Suppressor macrophage (primary cell): ENCODE measurements around the gene NPC2.

Experiments used
- DNase-seq, 4 experiments: peaks; one replicate each; pipeline ENCODE4 v3.0.0-alpha.2; 2020 to 2022

Gene NPC2

GRCh38 chr14:74519316-74520074, 26.4 kb upstream of the NPC2 start:
- peak in 1 of 4 experiments; percentile 42 for DNase-seq

GRCh38 chr14:74518221-74518620, 25.1 kb upstream of the NPC2 start:
- peak in 2 of 4 experiments; percentile 20 to 45 for DNase-seq

GRCh38 chr14:74517731-74518130, 24.6 kb upstream of the NPC2 start:
- DNase-seq = no peak

GRCh38 chr14:74516451-74517160, 23.5 kb upstream of the NPC2 start:
- DNase-seq = no peak

- no peak for DNase-seq
Observed at GRCh38 chr14:74515891-74516412, 22.8 kb upstream of the NPC2 start.

- peak; percentile 33 to 61 (median 45) for DNase-seq
Observed at GRCh38 chr14:74514471-74514941, 21.4 kb upstream of the NPC2 start.

- peak in 3 of 4 experiments; percentile 58 to 65 (median 60) for DNase-seq
Observed at GRCh38 chr14:74511966-74512830, 19.1 kb upstream of the NPC2 start.

- DNase-seq = peak; percentile 39 to 61 (median 48)
Observed at GRCh38 chr14:74510959-74511409, 17.9 kb upstream of the NPC2 start.

GRCh38 chr14:74510223-74510931, 17.3 kb upstream of the NPC2 start:
- DNase-seq = peak in 2 of 4 experiments; percentile 41 to 49

- no peak for DNase-seq
Observed at GRCh38 chr14:74509587-74510222, 16.6 kb upstream of the NPC2 start.

- no peak for DNase-seq
Observed at GRCh38 chr14:74508844-74509428, 15.8 kb upstream of the NPC2 start.

GRCh38 chr14:74508292-74508731, 15.2 kb upstream of the NPC2 start:
- DNase-seq = no peak

- peak in 2 of 4 experiments; percentile 37 to 40 for DNase-seq
Observed at GRCh38 chr14:74507840-74508239, 14.7 kb upstream of the NPC2 start.

GRCh38 chr14:74507085-74507484, 14.0 kb upstream of the NPC2 start:
- DNase-seq = no peak

- no peak for DNase-seq
Observed at GRCh38 chr14:74506411-74506851, 13.3 kb upstream of the NPC2 start.

GRCh38 chr14:74505831-74506230, 12.7 kb upstream of the NPC2 start:
- no peak for DNase-seq

- no peak for DNase-seq
Observed at GRCh38 chr14:74504874-74505720, 12.0 kb upstream of the NPC2 start.

- DNase-seq = no peak
Observed at GRCh38 chr14:74504412-74504811, 11.3 kb upstream of the NPC2 start.

- no peak for DNase-seq
Observed at GRCh38 chr14:74503938-74504335, 10.8 kb upstream of the NPC2 start.
